MM.1S (cell line): ENCODE measurements around the gene IL37.

Experiments used
- DNase-seq: peaks from one replicate; pipeline ENCODE4 v3.0.0-alpha.2; 2015
- H2AFZ ChIP-seq: fragments of 300-600 bp; sonication (generic); 2 replicates; pipeline ENCODE4 v1.6.0; 2016; ENCODE audit warnings: antibody characterized with exemption, low read length
- H3F3A ChIP-seq: fragments of 300-600 bp; sonication (generic); 2 replicates; pipeline ENCODE4 v1.6.1; 2016; ENCODE audit warnings: mild to moderate bottlenecking, antibody characterized with exemption, low read length, moderate library complexity, mixed read lengths; ENCODE audit not compliant: insufficient read depth
- H3K27ac ChIP-seq: fragments of 300-600 bp; sonication (generic); 2 replicates; pipeline ENCODE4 v1.5.1; 2016; ENCODE audit warnings: mild to moderate bottlenecking, low read length
- H3K27me3 ChIP-seq: fragments of 300-600 bp; sonication (generic); replicated peaks from 2 replicates; pipeline ENCODE4 v1.6.0; 2016; ENCODE audit warnings: low read length; ENCODE audit not compliant: insufficient read depth
- H3K36me3 ChIP-seq: fragments of 300-600 bp; sonication (generic); replicated peaks from 2 replicates; pipeline ENCODE4 v1.6.1; 2016; ENCODE audit warnings: mild to moderate bottlenecking, low read length, mixed read lengths; ENCODE audit not compliant: insufficient read depth
- H3K4me1 ChIP-seq: fragments of 300-600 bp; sonication (generic); 2 replicates; pipeline ENCODE4 v1.6.1; 2016; ENCODE audit warnings: low read length, mixed read lengths
- H3K4me2 ChIP-seq: fragments of 300-600 bp; sonication (generic); 2 replicates; pipeline ENCODE4 v1.6.0; 2016; ENCODE audit warnings: low read depth, low read length
- H3K4me3 ChIP-seq: fragments of 300-600 bp; sonication (generic); 2 replicates; pipeline ENCODE4 v1.5.1; 2016; ENCODE audit warnings: low read length, mixed read lengths
- H3K79me2 ChIP-seq: fragments of 300-600 bp; sonication (generic); 2 replicates; pipeline ENCODE4 v1.6.1; 2016; ENCODE audit warnings: mixed run types, low read length, mixed read lengths
- H3K9ac ChIP-seq: fragments of 300-600 bp; sonication (generic); 2 replicates; pipeline ENCODE4 v1.6.1; 2016; ENCODE audit warnings: low read length, mixed read lengths
- H3K9me2 ChIP-seq: fragments of 300-600 bp; sonication (generic); replicated peaks from 2 replicates; pipeline ENCODE4 v1.6.1; 2016; ENCODE audit warnings: mild to moderate bottlenecking, low read length, mixed read lengths; ENCODE audit not compliant: insufficient read depth
- H3K9me3 ChIP-seq: fragments of 300-600 bp; sonication (generic); replicated peaks from 2 replicates; pipeline ENCODE4 v1.6.1; 2016; ENCODE audit warnings: mild to moderate bottlenecking, low read length, mixed read lengths; ENCODE audit not compliant: insufficient read depth
- H4K20me1 ChIP-seq: fragments of 300-600 bp; sonication (generic); 2 replicates; pipeline ENCODE4 v1.6.1; 2016; ENCODE audit warnings: mild to moderate bottlenecking, low read length, moderate library complexity, mixed read lengths; ENCODE audit not compliant: insufficient read depth
- CTCF ChIP-seq: fragments of 300-600 bp; sonication (generic); IDR thresholded peaks from 2 replicates; pipeline ENCODE4 v1.5.1; 2016; ENCODE audit warnings: antibody characterized with exemption, low read length, mixed read lengths
- EZH2 ChIP-seq: fragments of 300-600 bp; sonication (generic); optimal IDR thresholded peaks from 2 replicates; pipeline ENCODE3; 2017; ENCODE audit warnings: low read depth, mild to moderate bottlenecking, antibody characterized with exemption, low read length, mixed read lengths
- EZH2phosphoT487 ChIP-seq: fragments of 300-600 bp; sonication (generic); IDR thresholded peaks from 2 replicates; pipeline ENCODE4 v1.6.1; 2018; ENCODE audit warnings: antibody characterized with exemption, low read length

IL37 gene

GRCh38 chr2:112919086-112919485, 8.1 kb downstream of the IL37 start:
- Histone ChIP-seq H2AFZ (no peak overlapping the region), H3K79me2 (no peaks in the 10 kb centered on the region), H3K9ac (no peak overlapping the region), H3K9me3 (no peaks in the 10 kb centered on the region), H3K4me3 (no peak overlapping the region), H3K27ac (no peak overlapping the region), H3K27me3 (no peaks in the 10 kb centered on the region), H4K20me1 (no peaks in the 10 kb centered on the region), H3K4me2 (no peak overlapping the region), H3K9me2 (no peaks in the 10 kb centered on the region), H3K36me3 (no peaks in the 10 kb centered on the region), H3K4me1 (no peaks in the 10 kb centered on the region), H3F3A (no peaks in the 10 kb centered on the region)
- DNase-seq: no peak
- TF ChIP-seq EZH2phosphoT487 (no peak), CTCF (no peak), EZH2 (no peak)

GRCh38 chr2:112920923-112921532, 10.1 kb downstream of the IL37 start:
- no peak for DNase-seq
- Histone ChIP-seq H3K9ac (no peak overlapping the region), H3K36me3 (no peaks in the 10 kb centered on the region), H3F3A (no peaks in the 10 kb centered on the region), H4K20me1 (no peaks in the 10 kb centered on the region), H3K4me1 (no peaks in the 10 kb centered on the region), H2AFZ (no peak overlapping the region), H3K9me3 (no peaks in the 10 kb centered on the region), H3K79me2 (no peaks in the 10 kb centered on the region), H3K27me3 (no peaks in the 10 kb centered on the region), H3K9me2 (no peaks in the 10 kb centered on the region), H3K27ac (no peak overlapping the region), H3K4me2 (no peak overlapping the region), H3K4me3 (no peak overlapping the region)
- no peak for TF ChIP-seq EZH2
- no peak for TF ChIP-seq EZH2phosphoT487
- no peak for TF ChIP-seq CTCF

GRCh38 chr2:112921982-112922381, 11.0 kb downstream of the IL37 start:
- TF ChIP-seq EZH2: no peak
- no peak for TF ChIP-seq EZH2phosphoT487
- TF ChIP-seq CTCF: no peak

More at GRCh38 chr2:112921982-112922381, 11.0 kb downstream of the IL37 start:
- no peak overlapping the region for H2AFZ ChIP-seq
- H3K4me2 ChIP-seq: no peak overlapping the region
- no peaks in the 10 kb centered on the region for H3K9me3 ChIP-seq
- DNase-seq: no peak
- no peaks in the 10 kb centered on the region for H3K79me2 ChIP-seq
- no peaks in the 10 kb centered on the region for H3F3A ChIP-seq
- H3K36me3 ChIP-seq: no peaks in the 10 kb centered on the region
- no peak overlapping the region for H3K4me3 ChIP-seq
- no peak overlapping the region for H3K9ac ChIP-seq
- H3K9me2 ChIP-seq: no peaks in the 10 kb centered on the region
- no peak overlapping the region for H3K27ac ChIP-seq
- no peaks in the 10 kb centered on the region for H4K20me1 ChIP-seq
- H3K4me1 ChIP-seq: no peaks in the 10 kb centered on the region
- no peaks in the 10 kb centered on the region for H3K27me3 ChIP-seq
